K562 (cell line): Measurements from ENCODE around the gene SMIM30. TPM values are rescaled to one million over a fixed set of nuclear protein-coding genes. Genes with fewer than 3 reads are reported as not detected.

ENCODE experiments used
- CBFA2T2 ChIP-seq: fragments of 450-650 bp; conservative IDR thresholded peaks from 2 replicates; pipeline ENCODE4 v1.6.1; 2017; ENCODE audit warnings: mild to moderate bottlenecking
- CREB1 ChIP-seq, 2 experiments: sonication (generic) in 1 of 2; formaldehyde crosslinking in 1 of 2; IDR thresholded peaks; 2 replicates each; pipeline versions ENCODE4 v1.6.1 to v1.8.0; 2012 to 2022; ENCODE audit warnings: inconsistent platforms in 1 of 2, mild to moderate bottlenecking in 1 of 2, missing genetic modification reagents in 1 of 2, moderate library complexity in 1 of 2
- CTBP1 ChIP-seq: fragments of 450-650 bp; IDR thresholded peaks from 2 replicates; pipeline ENCODE4 v1.6.1; 2016; ENCODE audit warnings: borderline replicate concordance
- EZH2 ChIP-seq: IDR thresholded peaks from 2 replicates; pipeline ENCODE4 v1.6.1; 2012; ENCODE audit warnings: low read depth, mild to moderate bottlenecking, inconsistent platforms, low read length, borderline replicate concordance
- JUN ChIP-seq, 2 experiments: sonication (generic) in 1 of 2; formaldehyde crosslinking in 1 of 2; IDR thresholded peaks; 2 replicates each; pipeline versions ENCODE4 v1.6.1 to v1.8.0; 2012 to 2022; ENCODE audit warnings: borderline replicate concordance in 2 of 2, mild to moderate bottlenecking in 2 of 2, improper control_type of control experiment in 1 of 2, low read depth in 1 of 2, low read length in 1 of 2, missing genetic modification reagents in 1 of 2
- MAZ ChIP-seq, 2 experiments: fragments of 450-650 bp in 1 of 2; sonication (generic) in 1 of 2; formaldehyde crosslinking; IDR thresholded peaks in 1 of 2; conservative IDR thresholded peaks in 1 of 2; 2 replicates each; pipeline versions ENCODE4 v1.4.0 to v1.5.0; 2020; ENCODE audit warnings: mild to moderate bottlenecking in 1 of 2, missing genetic modification reagents in 1 of 2
- PHF8 ChIP-seq: fragments of 200-600 bp; sonication (generic); IDR thresholded peaks from 2 replicates; pipeline ENCODE4 v1.6.1; 2012; ENCODE audit warnings: mixed run types, mild to moderate bottlenecking, inconsistent platforms, low read length, moderate library complexity, borderline replicate concordance
- RBM25 ChIP-seq: fragments of 200-400 bp; formaldehyde crosslinking; IDR thresholded peaks from 2 replicates; pipeline ENCODE4 v1.6.1; 2018; ENCODE audit warnings: low read length, low read depth, moderate library complexity; ENCODE audit not compliant: severe bottlenecking
- STAT5A ChIP-seq: IDR thresholded peaks from 2 replicates; pipeline ENCODE4 v1.6.1; 2012; ENCODE audit warnings: low read length, inconsistent platforms, borderline replicate concordance
- ZBTB8A ChIP-seq: fragments of 450-650 bp; IDR thresholded peaks from 2 replicates; pipeline ENCODE4 v1.6.1; 2018; ENCODE audit warnings: mild to moderate bottlenecking, moderate library complexity; ENCODE audit not compliant: partially characterized antibody
- ZKSCAN8 ChIP-seq: fragments of 200-800 bp; sonication (Bioruptor generic); IDR thresholded peaks from 2 replicates; pipeline ENCODE4 v1.6.1; 2016; ENCODE audit warnings: missing genetic modification characterization, missing compliant biosample characterization
- ZNF41 ChIP-seq: fragments of 250-450 bp; sonication (Bioruptor Pico); conservative IDR thresholded peaks from 2 replicates; pipeline ENCODE4 v1.4.0; 2020; ENCODE audit warnings: mild to moderate bottlenecking
- polyA plus RNA-seq, 8 experiments: library from polyadenylated mRNA; depleted of rRNA in 4 of 8; stranded (reverse) in 5 of 8; unstranded in 3 of 8; fragments of >200 nt; fragmentation: Nextera tagmentation in 2 of 8; fragmentation: Illumina TruSeq in 1 of 8; extraction: Ambion mirVana in 2 of 8; extraction: Trizol in 1 of 8; gene quantifications; 2 replicates each; pipeline versions ENCODE4 v1.2.1 to v1.2.3, GENCODE V29; 2011 to 2014; ENCODE audit warnings: inconsistent platforms in 1 of 8, missing spikeins in 1 of 8
- total RNA-seq, 7 experiments: library from RNA; depleted of rRNA in 6 of 7; stranded (reverse); fragments of >200 nt in 6 of 7; fragmentation: Illumina TruSeq in 2 of 7; extraction: Trizol in 2 of 7; gene quantifications; 2 replicates each; pipeline versions ENCODE4 v1.2.1 to v1.2.3, GENCODE V29; 2011 to 2021; ENCODE audit warnings: low replicate concordance in 1 of 7
- TF ChIP-seq, protein P1 (sequence below): fragments of 250-450 bp; sonication (Bioruptor Pico); IDR thresholded peaks from 2 replicates; pipeline ENCODE4 v1.8.0; 2022; ENCODE audit warnings: inconsistent platforms, mild to moderate bottlenecking, moderate library complexity, borderline replicate concordance
- TF ChIP-seq, protein P2 (sequence below): sonication (generic); formaldehyde crosslinking; IDR thresholded peaks from 2 replicates; pipeline ENCODE4 v1.8.1; 2023; ENCODE audit warnings: mild to moderate bottlenecking, missing genetic modification reagents
- TF ChIP-seq, protein P3 (sequence below): fragments of 250-450 bp; sonication (Bioruptor Pico); IDR thresholded peaks from 2 replicates; pipeline ENCODE4 v1.9.0; 2021; ENCODE audit warnings: mild to moderate bottlenecking
- TF ChIP-seq, protein P4 (sequence below): fragments of 450-650 bp; formaldehyde crosslinking; IDR thresholded peaks from 2 replicates; pipeline ENCODE4 v1.4.0; 2020; ENCODE audit warnings: mild to moderate bottlenecking, moderate library complexity
- TF ChIP-seq, protein P5 (sequence below): sonication (generic); formaldehyde crosslinking; IDR thresholded peaks from 2 replicates; pipeline ENCODE4 v1.8.1; 2023; ENCODE audit warnings: mild to moderate bottlenecking, missing genetic modification reagents

SMIM30 gene
- total and polyA plus RNA-seq, 9 of the 15 experiments (the other 6 are each of a cell fraction or from before 2014, with no cell fraction given): 161 to 891 (median 316) TPM

DNA sequence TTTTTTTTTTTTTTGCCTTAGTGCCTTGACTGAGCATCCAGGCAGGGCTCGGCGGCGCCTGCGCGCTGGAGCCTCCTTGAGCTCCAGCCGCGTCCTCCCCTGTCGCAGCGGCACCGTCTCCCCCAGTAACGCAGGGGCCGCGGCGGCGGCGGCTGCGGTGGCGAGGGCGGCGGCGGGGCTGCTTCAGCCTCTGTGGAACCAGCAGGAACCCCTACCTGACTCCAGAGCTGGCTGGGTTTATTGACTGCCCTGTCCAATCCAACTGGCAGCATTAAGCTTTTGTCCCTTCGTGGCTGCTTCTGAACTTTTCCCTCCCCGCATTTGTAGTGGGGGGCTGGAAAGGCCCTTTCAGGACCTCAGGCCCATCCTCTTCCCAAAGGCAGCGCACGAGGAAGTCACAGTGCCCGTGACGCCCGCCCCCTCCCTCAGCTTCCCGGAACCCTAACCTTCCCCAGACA lies 31.9 kb downstream of the SMIM30 start, which contains the start of gene GPR85 (continued):
- TF ChIP-seq, protein P1, sequence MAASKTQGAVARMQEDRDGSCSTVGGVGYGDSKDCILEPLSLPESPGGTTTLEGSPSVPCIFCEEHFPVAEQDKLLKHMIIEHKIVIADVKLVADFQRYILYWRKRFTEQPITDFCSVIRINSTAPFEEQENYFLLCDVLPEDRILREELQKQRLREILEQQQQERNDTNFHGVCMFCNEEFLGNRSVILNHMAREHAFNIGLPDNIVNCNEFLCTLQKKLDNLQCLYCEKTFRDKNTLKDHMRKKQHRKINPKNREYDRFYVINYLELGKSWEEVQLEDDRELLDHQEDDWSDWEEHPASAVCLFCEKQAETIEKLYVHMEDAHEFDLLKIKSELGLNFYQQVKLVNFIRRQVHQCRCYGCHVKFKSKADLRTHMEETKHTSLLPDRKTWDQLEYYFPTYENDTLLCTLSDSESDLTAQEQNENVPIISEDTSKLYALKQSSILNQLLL: no peak
- TF ChIP-seq, protein P2, sequence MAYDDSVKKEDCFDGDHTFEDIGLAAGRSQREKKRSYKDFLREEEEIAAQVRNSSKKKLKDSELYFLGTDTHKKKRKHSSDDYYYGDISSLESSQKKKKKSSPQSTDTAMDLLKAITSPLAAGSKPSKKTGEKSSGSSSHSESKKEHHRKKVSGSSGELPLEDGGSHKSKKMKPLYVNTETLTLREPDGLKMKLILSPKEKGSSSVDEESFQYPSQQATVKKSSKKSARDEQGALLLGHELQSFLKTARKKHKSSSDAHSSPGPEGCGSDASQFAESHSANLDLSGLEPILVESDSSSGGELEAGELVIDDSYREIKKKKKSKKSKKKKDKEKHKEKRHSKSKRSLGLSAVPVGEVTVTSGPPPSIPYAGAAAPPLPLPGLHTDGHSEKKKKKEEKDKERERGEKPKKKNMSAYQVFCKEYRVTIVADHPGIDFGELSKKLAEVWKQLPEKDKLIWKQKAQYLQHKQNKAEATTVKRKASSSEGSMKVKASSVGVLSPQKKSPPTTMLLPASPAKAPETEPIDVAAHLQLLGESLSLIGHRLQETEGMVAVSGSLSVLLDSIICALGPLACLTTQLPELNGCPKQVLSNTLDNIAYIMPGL (CRISPR knock-in tag): no peak
- TF ChIP-seq STAT5A (no peak), ZBTB8A (no peak), RBM25 (no peak), ZKSCAN8 (CRISPR knock-in tag) (no peak), CREB1 (IDR thresholded peaks at IDR 0.05) (peak; percentile 4; the same call in 1 of the 2 replicates), CREB1 (CRISPR knock-in tag; IDR thresholded peaks at IDR 0.05) (no peak), CTBP1 (peak; percentile 53), JUN (IDR thresholded peaks at IDR 0.05; ENCODE audit: borderline replicate concordance, low read depth, low read length) (0 out of 2 replicates have a peak, but pooled peaks have one; percentile 19), JUN (CRISPR knock-in tag; IDR thresholded peaks at IDR 0.05; ENCODE audit: borderline replicate concordance) (no peak), MAZ (CRISPR knock-in tag; conservative IDR thresholded peaks at IDR 0.05 in 1 of 2, IDR thresholded peaks at IDR 0.05 in 1 of 2) (peak in 1 of 2 experiments; percentile 53; a peak in 2 of 4 replicates), EZH2 (no peak), ZNF41 (CRISPR knock-in tag) (peak; percentile 64; the same call in 1 of the 2 replicates), PHF8 (peak; percentile 57; the same call in 1 of the 2 replicates), CBFA2T2 (no peak)
- TF ChIP-seq, protein P3, sequence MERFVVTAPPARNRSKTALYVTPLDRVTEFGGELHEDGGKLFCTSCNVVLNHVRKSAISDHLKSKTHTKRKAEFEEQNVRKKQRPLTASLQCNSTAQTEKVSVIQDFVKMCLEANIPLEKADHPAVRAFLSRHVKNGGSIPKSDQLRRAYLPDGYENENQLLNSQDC (CRISPR knock-in tag): no peak
- TF ChIP-seq, protein P4, sequence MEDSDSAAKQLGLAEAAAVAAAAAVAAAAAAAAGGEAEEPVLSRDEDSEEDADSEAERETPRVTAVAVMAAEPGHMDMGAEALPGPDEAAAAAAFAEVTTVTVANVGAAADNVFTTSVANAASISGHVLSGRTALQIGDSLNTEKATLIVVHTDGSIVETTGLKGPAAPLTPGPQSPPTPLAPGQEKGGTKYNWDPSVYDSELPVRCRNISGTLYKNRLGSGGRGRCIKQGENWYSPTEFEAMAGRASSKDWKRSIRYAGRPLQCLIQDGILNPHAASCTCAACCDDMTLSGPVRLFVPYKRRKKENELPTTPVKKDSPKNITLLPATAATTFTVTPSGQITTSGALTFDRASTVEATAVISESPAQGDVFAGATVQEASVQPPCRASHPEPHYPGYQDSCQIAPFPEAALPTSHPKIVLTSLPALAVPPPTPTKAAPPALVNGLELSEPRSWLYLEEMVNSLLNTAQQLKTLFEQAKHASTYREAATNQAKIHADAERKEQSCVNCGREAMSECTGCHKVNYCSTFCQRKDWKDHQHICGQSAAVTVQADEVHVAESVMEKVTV (CRISPR knock-in tag): no peak
- TF ChIP-seq, protein P5, sequence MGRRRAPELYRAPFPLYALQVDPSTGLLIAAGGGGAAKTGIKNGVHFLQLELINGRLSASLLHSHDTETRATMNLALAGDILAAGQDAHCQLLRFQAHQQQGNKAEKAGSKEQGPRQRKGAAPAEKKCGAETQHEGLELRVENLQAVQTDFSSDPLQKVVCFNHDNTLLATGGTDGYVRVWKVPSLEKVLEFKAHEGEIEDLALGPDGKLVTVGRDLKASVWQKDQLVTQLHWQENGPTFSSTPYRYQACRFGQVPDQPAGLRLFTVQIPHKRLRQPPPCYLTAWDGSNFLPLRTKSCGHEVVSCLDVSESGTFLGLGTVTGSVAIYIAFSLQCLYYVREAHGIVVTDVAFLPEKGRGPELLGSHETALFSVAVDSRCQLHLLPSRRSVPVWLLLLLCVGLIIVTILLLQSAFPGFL (CRISPR knock-in tag): no peak
